ENCODE results near the gene FOXC1.

GRCh38 chr6:1636971-1637871 is 27.5 kb downstream of the FOXC1 start:
- TF ChIP-seq CTCF (IDR thresholded peaks at IDR 0.05) (no peak), POLR2A (IDR thresholded peaks at IDR 0.05) (no peak), EP300 (IDR thresholded peaks at IDR 0.05) (no peak)
